Keratinocyte (primary cell): ENCODE data around the gene CAPN7. TPM values are rescaled to one million over a fixed set of nuclear protein-coding genes. Genes with fewer than 3 reads are reported as not detected.

Experiments
- DNase-seq: peaks from one replicate; pipeline ENCODE4 v3.0.0-alpha.2; 2011; ENCODE audit warnings: low read depth, missing footprints, low spot score
- FAIRE-seq: peaks from 2 replicates; lab custom pipeline; 2011; peaks lifted over from hg19 to GRCh38; lab: Jason Lieb, UNC
- H2AFZ ChIP-seq: 2 replicates; pipeline ENCODE4 v1.6.0; 2012; ENCODE audit warnings: low read length, control low read depth, inconsistent platforms; ENCODE audit not compliant: control insufficient read depth
- H3K27ac ChIP-seq: 2 replicates; pipeline ENCODE4 v1.5.1; 2011; ENCODE audit warnings: low read length; ENCODE audit not compliant: control insufficient read depth, insufficient read depth
- H3K27me3 ChIP-seq: 3 replicates; pipeline ENCODE4 v1.6.0; 2011; ENCODE audit warnings: low read length; ENCODE audit not compliant: control insufficient read depth, insufficient read depth; ENCODE audit errors: extremely low read depth
- H3K36me3 ChIP-seq, 2 experiments: 2 replicates in 1 of 2; 3 replicates in 1 of 2; pipeline ENCODE4 v1.5.1; 2011; ENCODE audit warnings: low read length in 2 of 2, mild to moderate bottlenecking in 1 of 2; ENCODE audit not compliant: control insufficient read depth in 2 of 2, insufficient read depth in 2 of 2; ENCODE audit errors: extremely low read depth in 1 of 2
- H3K4me1 ChIP-seq: 3 replicates; pipeline ENCODE4 v1.5.1; 2011; ENCODE audit warnings: low read length; ENCODE audit not compliant: control insufficient read depth, insufficient read depth; ENCODE audit errors: extremely low read depth
- H3K4me2 ChIP-seq: 3 replicates; pipeline ENCODE4 v1.6.0; 2011; ENCODE audit warnings: low read depth, low read length; ENCODE audit not compliant: control insufficient read depth, insufficient read depth; ENCODE audit errors: extremely low read depth
- H3K4me3 ChIP-seq, 3 experiments: fragments of 200-600 bp in 1 of 3; sonication (generic) in 1 of 3; 2 replicates in 2 of 3; 3 replicates in 1 of 3; pipeline ENCODE4 v1.5.1; 2011 to 2016; ENCODE audit warnings: low read length in 3 of 3, mild to moderate bottlenecking in 3 of 3, control low read depth in 2 of 3, inconsistent platforms in 1 of 3, low read depth in 1 of 3, mixed read lengths in 1 of 3, mixed run types in 1 of 3, moderate library complexity in 1 of 3; ENCODE audit not compliant: control insufficient read depth in 2 of 3, insufficient read depth in 2 of 3; ENCODE audit errors: extremely low read depth in 1 of 3
- H3K79me2 ChIP-seq: 2 replicates; pipeline ENCODE4 v1.6.0; 2012; ENCODE audit warnings: low read length; ENCODE audit not compliant: control insufficient read depth, insufficient read depth
- H3K9ac ChIP-seq: 3 replicates; pipeline ENCODE4 v1.6.0; 2011; ENCODE audit warnings: low read length; ENCODE audit not compliant: control insufficient read depth, insufficient read depth; ENCODE audit errors: extremely low read depth
- H3K9me1 ChIP-seq: 3 replicates; pipeline ENCODE4 v1.6.0; 2011; ENCODE audit warnings: low read length; ENCODE audit not compliant: control insufficient read depth, insufficient read depth; ENCODE audit errors: extremely low read depth
- H3K9me3 ChIP-seq: 2 replicates; pipeline ENCODE4 v1.5.1; 2012; ENCODE audit warnings: low read depth, low read length; ENCODE audit not compliant: control insufficient read depth
- H4K20me1 ChIP-seq: 3 replicates; pipeline ENCODE4 v1.6.0; 2011; ENCODE audit warnings: low read length; ENCODE audit not compliant: control insufficient read depth, insufficient read depth; ENCODE audit errors: extremely low read depth
- CTCF ChIP-seq, 3 experiments: IDR thresholded peaks in 1 of 3; conservative IDR thresholded peaks in 1 of 3; optimal IDR thresholded peaks in 1 of 3; 2 replicates in 2 of 3; 3 replicates in 1 of 3; pipeline versions ENCODE3 to v1.5.1; 2011; ENCODE audit warnings: low read length in 3 of 3, mild to moderate bottlenecking in 3 of 3, moderate library complexity in 2 of 3, control low read depth in 1 of 3, inconsistent platforms in 1 of 3; ENCODE audit not compliant: insufficient read depth in 2 of 3; ENCODE audit errors: extremely low read depth in 1 of 3
- EZH2 ChIP-seq: IDR thresholded peaks from one replicate; pipeline ENCODE4 v1.6.1; 2012; ENCODE audit warnings: inconsistent platforms, mild to moderate bottlenecking, low read length, moderate library complexity
- dilution Hi-C: fragments of 300-500 bp; cut with MboI; formaldehyde crosslinking; loops from one replicate; pipeline ENCODE4 v1.7.0; 2020; ENCODE audit warnings: low sequenced_read_pairs; ENCODE audit not compliant: extremely low pct_ligation_motif_present
- polyA plus RNA-seq, 5 experiments: library from polyadenylated mRNA; depleted of rRNA in 3 of 5; stranded (reverse) in 3 of 5; stranded (forward) in 1 of 5; unstranded in 1 of 5; fragments of >200 nt; gene quantifications; 1 replicate in 1 of 5; 2 replicates in 3 of 5; 3 replicates in 1 of 5; pipeline versions ENCODE4 v1.2.1 to v1.2.3, GENCODE V29; 2011 to 2012; ENCODE audit warnings: missing spikeins in 2 of 5, low read depth in 1 of 5, low replicate concordance in 1 of 5

CAPN7 gene
- polyA plus RNA-seq, 1 donor (not counting 4 experiments of a cell fraction or from before 2014, with no cell fraction given) = 29.3 TPM

- Histone ChIP-seq H2AFZ (no peak overlapping the region), H3K9me3 (no peaks in the 10 kb centered on the region), H4K20me1 (no peaks in the 10 kb centered on the region), H3K4me2 (no peak overlapping the region), H3K4me1 (peaks cover 5% of the 10 kb centered on the region), H3K27ac (no peak overlapping the region), H3K79me2 (no peaks in the 10 kb centered on the region), H3K36me3 (peaks cover 14 to 21% of the 10 kb centered on the region in 2 experiments), H3K27me3 (no peaks in the 10 kb centered on the region), H3K4me3 (no peak overlapping the region), H3K9me1 (no peaks in the 10 kb centered on the region), H3K9ac (no peak overlapping the region)
- FAIRE-seq = no peak
- no peak for DNase-seq
- TF ChIP-seq EZH2 (no peak), CTCF (optimal IDR thresholded peaks at IDR 0.05 in 1 of 3, IDR thresholded peaks at IDR 0.05 in 1 of 3, conservative IDR thresholded peaks at IDR 0.05 in 1 of 3; ENCODE audit: extremely low read depth in 1 of 3, insufficient read depth in 2 of 3, low read length in 3 of 3) (no peak)
- dilution Hi-C loops = no loop called here
Observed at GRCh38 chr3:15221574-15222217, 15.7 kb downstream of the CAPN7 start.

- FAIRE-seq (no peak), DNase-seq (peak; percentile 46)
- H3K9me1 ChIP-seq = no peaks in the 10 kb centered on the region
- no peaks in the 10 kb centered on the region for H3K79me2 ChIP-seq
- H2AFZ ChIP-seq = no peak overlapping the region
- no peaks in the 10 kb centered on the region for H3K9me3 ChIP-seq
- no peak overlapping the region for H3K4me3 ChIP-seq
- H4K20me1 ChIP-seq = no peaks in the 10 kb centered on the region
- no peak overlapping the region for H3K9ac ChIP-seq
- peaks cover 5% of the 10 kb centered on the region for H3K4me1 ChIP-seq
- peak overlapping the region; percentile 68 for H3K27ac ChIP-seq
- H3K36me3 ChIP-seq = peaks cover 9 to 13% of the 10 kb centered on the region in 2 experiments
- no peak for TF ChIP-seq CTCF (optimal IDR thresholded peaks at IDR 0.05 in 1 of 3, IDR thresholded peaks at IDR 0.05 in 1 of 3, conservative IDR thresholded peaks at IDR 0.05 in 1 of 3; ENCODE audit: extremely low read depth in 1 of 3, insufficient read depth in 2 of 3, low read length in 3 of 3)
- TF ChIP-seq EZH2 = no peak
- dilution Hi-C loops = no loop called here
- peak overlapping the region; percentile 9 for H3K4me2 ChIP-seq
- no peaks in the 10 kb centered on the region for H3K27me3 ChIP-seq
Observed at GRCh38 chr3:15223685-15224572, 17.9 kb downstream of the CAPN7 start.
